GM21619 (cell line): ENCODE results near the gene SYNPO2L.
A peak's percentile ranks its signal among the peaks of the same experiment; 100 is the strongest.

ENCODE experiments used
- ATAC-seq: cut with Tn5 transposase; IDR thresholded peaks from one replicate; pipeline ENCODE4 v1.9.1; 2021; ENCODE audit not compliant: unreplicated experiment

Gene SYNPO2L

DNA sequence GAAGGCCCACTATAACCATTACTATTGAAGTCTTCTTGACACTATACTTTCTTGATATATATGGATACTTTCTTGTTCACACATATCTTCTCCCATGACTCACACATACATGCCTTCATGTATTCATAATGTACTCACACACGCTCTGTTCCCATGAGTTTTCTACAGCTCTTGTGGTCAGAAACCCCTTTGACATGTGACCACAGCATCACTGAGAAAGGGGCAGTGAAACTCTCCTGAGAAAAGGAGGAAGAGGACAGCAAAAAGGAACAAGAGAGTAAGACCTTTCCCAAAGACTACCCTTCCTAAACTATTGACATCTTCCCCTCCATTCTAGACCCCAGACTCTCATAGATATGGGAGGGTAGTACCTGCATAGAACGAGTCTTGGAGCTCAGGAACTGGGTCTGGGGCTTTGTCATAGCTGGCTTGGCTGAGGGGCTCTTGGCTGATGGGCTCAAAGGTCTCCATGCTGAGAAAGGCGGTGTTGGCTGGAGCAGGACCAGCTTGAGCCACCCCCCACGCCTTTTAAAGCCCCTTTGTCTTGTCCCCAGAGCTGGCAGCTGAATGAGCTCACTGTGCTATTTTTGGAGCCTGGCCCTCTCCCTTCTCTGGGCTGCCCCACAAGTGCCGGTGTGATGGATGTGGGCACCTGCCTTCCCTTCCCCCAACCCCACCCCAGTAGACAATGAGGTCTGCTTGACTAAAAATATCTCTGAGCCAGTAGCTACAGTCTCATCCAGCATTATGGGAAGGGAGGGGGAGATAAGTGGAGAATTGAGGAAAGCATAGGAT, 5.1 kb downstream of the SYNPO2L start:
- ATAC-seq = no peak

DNA sequence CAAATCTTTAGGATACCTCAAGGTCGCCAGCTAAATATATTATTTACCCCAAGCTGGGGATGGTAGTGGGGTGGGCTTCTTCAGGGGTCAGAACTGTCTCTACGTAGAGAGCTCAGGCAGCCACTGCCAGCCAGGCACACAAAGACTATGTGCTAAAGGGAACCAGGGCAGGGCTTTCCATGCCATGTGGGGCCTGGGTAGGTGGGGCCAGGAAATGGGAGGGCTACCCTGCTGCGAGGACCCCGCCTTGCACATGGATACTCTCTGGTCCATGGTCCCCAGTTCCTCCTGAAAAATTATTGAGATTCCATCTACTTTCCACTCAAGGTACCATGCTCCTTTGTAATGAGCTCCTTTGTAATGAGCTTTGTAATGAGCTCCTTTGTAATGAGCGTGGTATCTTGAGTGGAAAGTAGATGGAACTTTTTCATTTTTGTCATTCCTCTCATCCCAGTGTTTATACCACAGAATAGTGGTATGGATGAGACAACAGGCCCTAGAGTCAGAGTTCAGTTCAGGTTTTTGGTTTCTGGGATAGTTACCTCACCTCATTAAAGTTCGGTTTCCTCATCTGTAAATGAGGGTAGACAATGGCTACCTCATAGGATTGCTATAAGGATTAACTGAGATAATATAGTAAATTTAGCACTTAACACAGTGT, 5.8 kb downstream of the SYNPO2L start:
- ATAC-seq = no peak

GRCh38 chr10:73648975-73649829, 6.6 kb downstream of the SYNPO2L start:
- no peak for ATAC-seq

GRCh38 chr10:73647875-73648651, 7.8 kb downstream of the SYNPO2L start:
- ATAC-seq = no peak

DNA sequence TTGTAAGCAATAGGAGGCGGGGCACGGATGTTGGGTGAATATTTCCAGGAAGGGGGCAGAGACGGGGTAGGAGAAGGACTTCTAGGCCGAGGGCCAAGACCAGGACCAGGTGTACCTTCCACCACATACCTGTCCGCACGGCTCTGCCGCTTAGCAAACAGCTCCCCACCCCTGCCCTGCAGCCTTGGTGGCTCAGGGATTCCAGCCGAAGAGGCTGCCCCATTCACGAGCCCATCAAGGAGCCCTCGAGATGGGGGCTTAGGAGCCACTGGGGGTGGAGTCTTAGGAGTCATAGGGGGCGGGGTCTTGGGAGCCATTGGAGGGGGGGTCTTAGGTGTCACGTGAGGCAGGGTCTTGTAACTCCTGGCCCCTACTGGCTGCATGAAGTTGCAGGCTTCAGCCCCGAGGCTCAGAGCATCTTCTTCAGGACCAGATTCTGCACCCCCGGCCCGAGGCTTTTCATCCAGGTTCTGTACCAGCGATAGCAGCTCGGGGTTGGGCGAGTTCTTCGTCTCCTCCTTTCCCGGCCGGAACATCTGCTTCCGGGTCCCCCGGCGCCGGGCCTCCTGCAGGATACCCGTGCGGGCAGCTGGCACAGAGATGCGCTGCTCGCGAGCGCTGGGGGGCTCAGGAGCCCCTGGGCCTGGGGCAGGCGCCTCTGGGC, 8.5 kb downstream of the SYNPO2L start:
- no peak for ATAC-seq

- no peak for ATAC-seq
These were observed 9.2 kb downstream of the SYNPO2L start for GRCh38 chr10:73646598-73647041.

- ATAC-seq = no peak
These were observed 10.6 kb downstream of the SYNPO2L start for GRCh38 chr10:73645251-73645650.

DNA sequence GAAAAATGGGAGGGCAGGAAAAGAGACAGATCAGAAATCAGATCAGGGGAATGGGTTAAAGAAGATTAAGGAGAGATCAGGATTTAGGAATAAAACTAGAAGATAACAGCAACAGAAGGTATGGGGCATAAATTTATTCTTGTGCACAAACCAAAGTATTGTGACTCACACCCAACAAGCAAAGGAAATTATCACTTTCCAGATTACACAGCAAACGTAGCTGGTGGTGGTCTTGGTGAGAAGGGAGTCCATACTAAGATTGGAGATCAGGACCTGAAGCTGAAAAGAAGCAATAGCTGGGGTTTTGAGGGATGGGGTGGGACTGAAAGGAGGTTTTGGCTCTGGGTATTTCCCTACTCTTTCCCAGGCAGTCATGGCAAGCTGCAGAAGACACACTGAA, 11.1 kb downstream of the SYNPO2L start:
- no peak for ATAC-seq

- ATAC-seq = no peak
These were observed 11.7 kb downstream of the SYNPO2L start for GRCh38 chr10:73644015-73644743.

- no peak for ATAC-seq
These were observed 12.5 kb downstream of the SYNPO2L start for GRCh38 chr10:73643362-73643761.

GRCh38 chr10:73641328-73642060, 14.3 kb downstream of the SYNPO2L start, which contains the start of gene MYOZ1:
Gene MYOZ1, minus strand, starts transcription at chr10:73641474. Its CDS starts 1,457 bp downstream, at chr10:73640017.
- ATAC-seq = no peak

GRCh38 chr10:73639286-73639685, 16.5 kb downstream of the SYNPO2L start:
- ATAC-seq = no peak

- no peak for ATAC-seq
These were observed 20.0 kb downstream of the SYNPO2L start for GRCh38 chr10:73635781-73636180.

GRCh38 chr10:73634421-73634820, 21.4 kb downstream of the SYNPO2L start:
- no peak for ATAC-seq

DNA sequence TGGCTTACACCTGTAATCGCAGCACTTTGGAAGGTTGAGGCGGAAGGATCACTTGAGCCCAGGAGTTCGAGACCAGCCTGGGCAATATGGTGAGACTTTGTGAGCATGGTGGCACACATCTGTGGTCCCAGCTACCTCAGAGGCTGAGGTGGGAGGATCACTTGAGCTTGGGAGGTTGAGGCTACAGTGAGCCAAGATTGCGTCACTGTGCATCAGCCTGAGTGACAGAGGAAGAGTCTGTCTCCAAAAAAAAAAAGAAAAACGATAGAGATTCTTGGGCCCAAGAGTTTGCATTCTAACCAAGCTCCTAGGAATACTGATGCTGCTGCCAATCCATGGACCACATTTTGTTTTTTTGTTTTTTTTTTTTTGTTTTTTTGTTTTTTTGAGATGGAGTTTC, 26.7 kb downstream of the SYNPO2L start:
- no peak for ATAC-seq

DNA sequence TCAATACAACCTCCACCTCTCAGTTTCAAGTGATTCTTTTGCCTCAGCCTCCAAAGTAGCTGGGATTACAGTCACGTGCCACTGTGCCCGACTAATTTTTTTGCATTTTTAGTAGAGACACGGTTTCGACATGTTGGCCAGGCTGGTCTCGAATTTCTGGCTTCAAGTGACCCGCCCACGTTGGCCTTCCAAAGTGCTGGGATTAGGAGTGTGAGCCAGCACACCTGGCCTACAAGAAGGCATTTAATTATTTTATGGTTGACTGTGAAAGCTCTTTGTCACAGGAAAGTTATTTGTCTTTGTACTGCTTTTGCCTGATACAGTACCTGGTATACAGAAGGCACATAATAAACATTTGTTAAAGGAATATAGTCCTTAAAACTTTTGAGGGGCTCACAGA, 27.4 kb downstream of the SYNPO2L start:
- ATAC-seq = no peak

GRCh38 chr10:73627300-73627699, 28.5 kb downstream of the SYNPO2L start:
- no peak for ATAC-seq

- peak; percentile 93 for ATAC-seq
These were observed 29.7 kb downstream of the SYNPO2L start for GRCh38 chr10:73625884-73626752.
